GM23248 (cell line): Measurements from ENCODE around the gene DYSF. TPM values are rescaled to one million over a fixed set of nuclear protein-coding genes. Genes with fewer than 3 reads are reported as not detected.

Experiments
- DNase-seq: peaks from one replicate; pipeline ENCODE4 v3.0.0-alpha.2; 2015
- H2AFZ ChIP-seq: fragments of 200-600 bp; sonication (generic); 2 replicates; pipeline ENCODE4 v1.6.1; 2016; ENCODE audit warnings: antibody characterized with exemption
- H3F3A ChIP-seq: fragments of 200-600 bp; sonication (generic); 2 replicates; pipeline ENCODE4 v1.6.1; 2016; ENCODE audit warnings: mild to moderate bottlenecking, antibody characterized with exemption, mixed run types; ENCODE audit not compliant: insufficient read depth
- H3K27ac ChIP-seq: fragments of 200-600 bp; sonication (generic); 2 replicates; pipeline ENCODE4 v1.5.1; 2016; ENCODE audit warnings: mild to moderate bottlenecking
- H3K27me3 ChIP-seq: fragments of 200-600 bp; sonication (generic); replicated peaks from 2 replicates; pipeline ENCODE4 v1.6.1; 2016; ENCODE audit warnings: mild to moderate bottlenecking; ENCODE audit not compliant: insufficient read depth
- H3K36me3 ChIP-seq: fragments of 200-600 bp; sonication (generic); 2 replicates; pipeline ENCODE4 v1.6.1; 2016; ENCODE audit warnings: low read depth, mild to moderate bottlenecking
- H3K4me1 ChIP-seq: fragments of 200-600 bp; sonication (generic); 2 replicates; pipeline ENCODE4 v1.6.1; 2016; ENCODE audit warnings: mild to moderate bottlenecking; ENCODE audit not compliant: insufficient read depth
- H3K4me2 ChIP-seq: fragments of 200-600 bp; sonication (generic); one replicate; pipeline ENCODE4 v1.6.1; 2016; ENCODE audit warnings: mild to moderate bottlenecking; ENCODE audit not compliant: unreplicated experiment
- H3K4me3 ChIP-seq: fragments of 200-600 bp; sonication (generic); 2 replicates; pipeline ENCODE4 v1.5.1; 2016; ENCODE audit warnings: mild to moderate bottlenecking
- H3K79me2 ChIP-seq: fragments of 200-600 bp; sonication (generic); 2 replicates; pipeline ENCODE4 v1.6.1; 2016; ENCODE audit warnings: mild to moderate bottlenecking; ENCODE audit not compliant: insufficient read depth
- H3K9ac ChIP-seq: fragments of 200-600 bp; sonication (generic); 2 replicates; pipeline ENCODE4 v1.6.1; 2016; ENCODE audit warnings: mild to moderate bottlenecking
- H3K9me2 ChIP-seq: fragments of 200-600 bp; sonication (generic); 2 replicates; pipeline ENCODE4 v1.6.1; 2016; ENCODE audit warnings: mixed run types, mild to moderate bottlenecking, moderate library complexity; ENCODE audit not compliant: insufficient read depth
- H3K9me3 ChIP-seq: fragments of 200-600 bp; sonication (generic); one replicate; pipeline ENCODE4 v1.6.1; 2017; ENCODE audit warnings: low read depth
- H4K20me1 ChIP-seq: fragments of 200-600 bp; sonication (generic); 2 replicates; pipeline ENCODE4 v1.6.0; 2016; ENCODE audit not compliant: insufficient read depth
- EZH2 ChIP-seq: fragments of 200-600 bp; sonication (generic); IDR thresholded peaks from 2 replicates; pipeline ENCODE4 v1.6.1; 2018; ENCODE audit warnings: antibody characterized with exemption, mild to moderate bottlenecking; ENCODE audit not compliant: insufficient read depth, poor library complexity, severe bottlenecking
- EZH2phosphoT487 ChIP-seq: fragments of 200-600 bp; sonication (generic); IDR thresholded peaks from 2 replicates; pipeline ENCODE4 v1.6.1; 2018; ENCODE audit warnings: antibody characterized with exemption, moderate library complexity, mild to moderate bottlenecking, low read depth; ENCODE audit not compliant: insufficient read depth
- WGBS, 2 experiments: methylation state at CpG; one replicate each; pipeline ENCODE4 v1.1.6; 2015 to 2017; ENCODE audit warnings: low lambda C conversion rate in 2 of 2, low coverage in 1 of 2; ENCODE audit errors: missing lambda C conversion rate in 2 of 2; 5-methylcytosine and 5-hydroxymethylcytosine counted together
- in situ Hi-C: fragments of 300-500 bp; cut with MboI; formaldehyde crosslinking; loops from 2 replicates; pipeline ENCODE4 v1.15.0; 2020
- polyA plus RNA-seq: library from polyadenylated mRNA; unstranded; fragments of >200 nt; fragmentation: Nextera tagmentation; extraction: Ambion mirVana; gene quantifications from 2 replicates; pipeline ENCODE4 v1.2.1, GENCODE V29; 2016
- total RNA-seq: library from RNA; depleted of rRNA; stranded (reverse); fragments of >200 nt; shearing (Covaris generic); gene quantifications from 2 replicates; pipeline ENCODE4 v1.2.3, GENCODE V29; 2014

DYSF gene
- total and polyA plus RNA-seq, 2 experiments from 2014 or later, result 0.25 to 0.54 TPM

GRCh38 chr2:71534826-71535225, 81.5 kb downstream of the DYSF start:
- H4K20me1 ChIP-seq, result no peaks in the 10 kb centered on the region
- peaks cover 2% of the 10 kb centered on the region; the same call in 1 of the 2 replicates for H3K27me3 ChIP-seq
- H2AFZ ChIP-seq, result no peak overlapping the region
- H3F3A ChIP-seq, result no peaks in the 10 kb centered on the region
- H3K4me3 ChIP-seq, result no peak overlapping the region
- no peak overlapping the region for H3K4me2 ChIP-seq
- no peak overlapping the region for H3K27ac ChIP-seq
- DNase-seq, result no peak
- H3K9me2 ChIP-seq, result no peaks in the 10 kb centered on the region
- no peak overlapping the region for H3K9ac ChIP-seq
- H3K4me1 ChIP-seq, result peaks cover 5% of the 10 kb centered on the region
- WGBS, 2 experiments, result 81 to 84% methylated on average over 4 of the region's 4 CpGs
- in situ Hi-C loops, result loop anchor here (10.0 kb wide), 1 partner anchor 1050 kb away; no protein-coding TSS in a partner anchor
- no peaks in the 10 kb centered on the region for H3K36me3 ChIP-seq
- no peaks in the 10 kb centered on the region for H3K79me2 ChIP-seq
- H3K9me3 ChIP-seq, result no peaks in the 10 kb centered on the region
- TF ChIP-seq EZH2 (no peak), EZH2phosphoT487 (no peak)

GRCh38 chr2:71535526-71535925, 82.2 kb downstream of the DYSF start:
- H3K9me2 ChIP-seq, result no peaks in the 10 kb centered on the region
- H3K4me2 ChIP-seq, result no peak overlapping the region
- no peak overlapping the region for H3K27ac ChIP-seq
- H3K4me1 ChIP-seq, result peaks cover 5% of the 10 kb centered on the region
- no peaks in the 10 kb centered on the region for H3K27me3 ChIP-seq
- no peak overlapping the region for H2AFZ ChIP-seq
- in situ Hi-C loops, result loop anchor here (10.0 kb wide), 1 partner anchor 1049 kb away; no protein-coding TSS in a partner anchor
- no peaks in the 10 kb centered on the region for H3F3A ChIP-seq
- no peak overlapping the region for H3K9ac ChIP-seq
- no peak overlapping the region for H3K4me3 ChIP-seq
- no peak for DNase-seq
- no peaks in the 10 kb centered on the region for H4K20me1 ChIP-seq
- H3K9me3 ChIP-seq, result no peaks in the 10 kb centered on the region
- WGBS, 2 experiments, result 80 to 88% methylated on average over 6 to 7 of the region's 7 CpGs
- TF ChIP-seq EZH2phosphoT487, result no peak
- no peak for TF ChIP-seq EZH2
- no peaks in the 10 kb centered on the region for H3K36me3 ChIP-seq
- H3K79me2 ChIP-seq, result no peaks in the 10 kb centered on the region

- peaks cover 5% of the 10 kb centered on the region for H3K4me1 ChIP-seq
- H3K27ac ChIP-seq, result peak overlapping the region; percentile 51
- H3K27me3 ChIP-seq, result no peaks in the 10 kb centered on the region
- H3K9me3 ChIP-seq, result no peaks in the 10 kb centered on the region
- no peak overlapping the region for H3K4me3 ChIP-seq
- 47 to 52% methylated on average over 18 of the region's 18 CpGs for WGBS, 2 experiments
- TF ChIP-seq EZH2 (no peak), EZH2phosphoT487 (no peak)
- no peak overlapping the region for H3K4me2 ChIP-seq
- H3K36me3 ChIP-seq, result no peaks in the 10 kb centered on the region
- no peak overlapping the region; the same call in 1 of the 2 replicates for H3K9ac ChIP-seq
- no peaks in the 10 kb centered on the region for H4K20me1 ChIP-seq
- no peak overlapping the region for H2AFZ ChIP-seq
- in situ Hi-C loops, result loop anchor here (10.0 kb wide), 1 partner anchor 1049 kb away; no protein-coding TSS in a partner anchor
- H3F3A ChIP-seq, result no peaks in the 10 kb centered on the region
- peak; percentile 82 for DNase-seq
- H3K79me2 ChIP-seq, result no peaks in the 10 kb centered on the region
- no peaks in the 10 kb centered on the region for H3K9me2 ChIP-seq
These were observed 82.9 kb downstream of the DYSF start for GRCh38 chr2:71536226-71536671.

DNA sequence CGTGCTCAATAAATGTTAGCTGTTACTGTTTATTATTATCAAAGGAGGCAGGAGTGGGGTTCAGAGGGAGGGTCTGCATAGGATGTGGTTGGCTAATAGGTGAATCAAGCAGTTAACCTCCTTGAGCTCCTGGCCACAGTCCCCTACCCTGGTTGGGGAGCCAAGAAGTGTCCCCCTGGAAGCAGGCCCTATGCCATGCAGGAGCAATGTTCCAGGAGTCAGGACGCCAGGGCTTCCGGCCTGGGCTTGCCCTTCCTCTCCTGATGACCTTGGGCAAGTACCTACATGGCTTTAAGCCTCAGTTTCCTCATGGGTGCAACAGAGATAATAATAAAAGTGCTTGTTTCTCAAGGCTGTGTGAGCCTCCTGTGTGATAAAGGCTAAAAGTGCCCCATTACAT, 84.9 kb downstream of the DYSF start:
- Histone ChIP-seq H3K9ac (no peak overlapping the region), H4K20me1 (no peaks in the 10 kb centered on the region), H3K27ac (no peak overlapping the region), H3K4me3 (no peak overlapping the region), H2AFZ (no peak overlapping the region), H3K9me2 (no peaks in the 10 kb centered on the region), H3K36me3 (no peaks in the 10 kb centered on the region), H3F3A (no peaks in the 10 kb centered on the region), H3K9me3 (no peaks in the 10 kb centered on the region), H3K27me3 (no peaks in the 10 kb centered on the region), H3K4me1 (peaks cover 5% of the 10 kb centered on the region), H3K79me2 (no peaks in the 10 kb centered on the region), H3K4me2 (no peak overlapping the region)
- in situ Hi-C loops, result loop anchor here (10.0 kb wide), 1 partner anchor 1047 kb away; no protein-coding TSS in a partner anchor
- WGBS, 2 experiments, result 78% methylated on average over 3 of the region's 3 CpGs
- DNase-seq, result no peak
- TF ChIP-seq EZH2, result no peak
- TF ChIP-seq EZH2phosphoT487, result no peak
